GM21423 (cell line): ENCODE results near the gene INTS11.

Source experiments
- ATAC-seq: cut with Tn5 transposase; IDR thresholded peaks from one replicate; pipeline ENCODE4 v1.9.1; 2021; ENCODE audit warnings: mild to moderate bottlenecking, moderate library complexity; ENCODE audit not compliant: unreplicated experiment

The INTS11 gene

DNA sequence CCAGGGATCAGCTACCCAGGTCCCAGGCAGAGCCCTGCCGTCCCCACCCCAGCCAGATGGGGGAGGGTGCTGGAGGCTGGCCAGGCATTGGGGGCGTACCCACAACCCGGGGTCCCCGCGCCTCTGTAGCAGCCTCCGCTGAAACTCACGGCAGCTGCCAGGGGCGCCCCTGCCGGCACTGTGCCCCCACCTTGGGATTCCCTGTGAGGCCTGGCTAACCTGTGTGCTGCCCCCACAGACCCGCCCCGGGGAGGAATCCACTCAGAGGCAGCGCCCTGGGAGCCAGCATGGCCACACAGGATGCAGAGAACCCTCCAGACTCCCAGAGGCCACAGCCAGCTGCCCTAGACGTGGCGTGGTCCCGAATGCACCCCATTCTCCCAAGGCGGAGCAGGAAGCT lies 20.9 kb upstream of the INTS11 start:
- ATAC-seq, result no peak

DNA sequence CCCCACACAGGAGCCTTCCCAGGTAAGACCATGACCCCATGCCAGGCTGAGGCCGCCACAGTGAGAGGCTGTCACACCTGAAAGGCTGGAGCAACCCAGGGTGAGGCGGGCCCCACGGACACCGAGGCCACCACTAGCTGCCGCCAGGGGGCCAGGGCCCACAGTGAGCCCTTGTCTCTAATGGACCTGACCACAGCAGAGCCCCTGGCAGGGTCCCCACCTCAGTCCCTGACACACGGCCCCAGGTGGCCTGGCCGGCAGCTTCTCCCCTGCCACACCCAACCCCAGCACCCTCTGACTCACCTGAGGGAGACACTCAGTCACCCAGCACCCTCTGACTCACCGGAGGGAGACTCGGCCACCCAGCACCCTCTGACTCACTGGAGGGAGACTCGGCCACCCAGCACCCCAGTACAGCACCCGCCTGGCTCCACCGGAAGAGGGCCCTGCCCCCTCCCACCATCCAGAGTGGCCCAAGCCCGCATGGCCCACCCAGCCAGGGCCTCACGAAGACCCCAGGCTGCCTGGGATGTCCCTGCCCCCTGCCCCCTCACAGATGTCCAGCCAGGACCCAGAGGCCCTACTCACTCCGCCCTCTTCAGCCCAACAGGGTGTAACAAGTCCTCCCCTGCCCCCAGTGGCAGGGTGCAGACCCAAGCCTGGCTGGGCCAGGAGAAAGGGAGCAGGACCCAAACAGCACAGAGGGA lies 20.3 kb upstream of the INTS11 start:
- ATAC-seq, result no peak

DNA sequence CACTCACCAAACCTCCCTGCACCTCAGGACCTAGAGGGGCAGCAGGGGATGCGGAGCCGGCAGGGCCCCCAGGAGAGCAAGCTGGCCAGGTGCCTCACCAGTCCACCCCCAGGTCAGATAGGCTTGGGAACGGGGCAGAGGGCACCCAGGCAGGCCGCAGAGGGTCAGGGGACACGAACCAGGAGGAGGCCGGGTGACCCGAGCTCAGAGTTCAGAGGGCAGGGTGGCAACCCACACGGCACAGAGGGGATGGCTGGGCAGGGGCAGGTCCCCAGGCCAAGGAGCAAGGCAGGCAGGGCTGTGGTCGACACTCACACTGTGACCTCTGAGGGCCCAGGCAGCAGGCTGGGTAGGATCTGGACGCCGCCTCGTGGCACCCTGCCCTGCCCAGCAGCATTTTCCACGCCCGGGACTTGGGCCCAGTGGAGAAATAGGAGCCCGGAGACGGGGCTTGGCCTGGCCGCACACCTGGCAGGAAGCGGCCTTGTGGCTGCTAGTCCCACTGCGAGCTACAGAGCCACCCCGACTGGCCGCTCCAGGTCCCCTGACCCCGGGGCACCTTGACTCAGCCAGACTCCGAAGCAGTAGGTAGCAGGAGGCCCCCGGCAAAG lies 19.5 kb upstream of the INTS11 start:
- ATAC-seq, result no peak

- no peak for ATAC-seq
Observed at GRCh38 chr1:1342584-1343115, 18.2 kb upstream of the INTS11 start.

DNA sequence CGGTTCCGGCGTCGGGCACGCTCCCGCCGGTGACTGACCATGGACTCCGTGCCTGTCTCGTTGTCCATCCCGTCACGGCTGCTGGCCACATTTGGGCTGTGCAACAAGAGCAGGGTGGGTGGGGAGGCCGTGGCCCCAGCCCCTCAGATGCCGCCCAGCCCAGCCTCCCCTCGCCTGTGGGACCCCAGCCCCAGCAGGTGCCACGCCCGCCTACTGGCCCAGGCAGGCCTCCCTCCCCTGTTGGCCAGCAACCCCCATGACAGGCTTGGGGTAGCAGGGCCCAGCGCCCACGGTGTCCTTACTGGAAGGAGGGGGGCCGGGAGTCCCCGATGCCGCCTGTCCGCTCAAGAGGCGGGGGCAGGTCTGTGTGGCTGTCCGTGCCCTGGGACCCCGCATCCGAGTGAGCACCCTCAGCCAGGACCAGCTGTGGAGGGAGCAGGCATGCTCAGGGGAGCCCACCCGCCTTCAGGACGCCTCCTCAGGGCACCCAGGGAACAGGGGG lies 17.7 kb upstream of the INTS11 start:
- no peak for ATAC-seq

- ATAC-seq, result no peak
Observed at GRCh38 chr1:1341549-1342021, 17.1 kb upstream of the INTS11 start.

- no peak for ATAC-seq
Observed at GRCh38 chr1:1340791-1341548, 16.5 kb upstream of the INTS11 start.

DNA sequence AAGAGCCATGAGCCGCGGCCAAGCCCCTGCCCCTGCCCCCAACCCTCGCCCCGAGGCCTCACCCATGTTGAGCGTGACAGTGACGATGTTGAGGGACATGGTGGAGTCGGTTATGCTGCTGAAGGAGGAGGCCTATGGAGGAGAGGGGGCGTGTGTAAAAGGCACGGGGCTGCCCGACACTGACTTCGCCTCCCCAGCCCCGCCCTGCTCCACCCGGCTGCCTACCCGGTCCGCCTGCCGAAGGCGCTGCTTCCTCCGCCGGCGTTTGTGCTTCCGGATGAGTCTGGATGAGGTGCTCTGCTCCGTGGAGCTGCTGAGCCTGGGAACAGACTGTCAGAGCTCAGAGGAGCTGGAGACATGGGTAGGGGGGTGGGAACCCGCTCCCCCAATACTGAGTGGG lies 15.7 kb upstream of the INTS11 start:
- no peak for ATAC-seq

DNA sequence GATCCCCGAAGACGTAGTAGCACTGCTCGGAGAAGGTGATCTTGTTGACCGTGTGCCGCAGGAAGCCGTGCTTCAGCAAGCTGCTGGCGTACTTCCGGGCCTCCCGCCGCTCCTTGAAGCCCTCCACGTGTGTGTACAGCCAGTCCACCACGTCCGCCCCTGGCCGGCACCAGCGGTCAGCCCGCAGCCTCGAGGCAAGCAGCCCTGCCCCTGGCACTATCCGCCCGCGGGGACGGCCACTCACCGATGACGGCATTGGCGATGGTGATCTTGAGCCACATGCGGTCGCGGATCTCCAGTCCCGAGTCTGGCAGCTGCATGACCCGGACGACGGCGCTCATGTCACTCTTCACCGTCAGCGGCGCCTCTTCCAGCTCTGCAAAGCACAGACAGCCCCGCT lies 13.8 kb upstream of the INTS11 start:
- no peak for ATAC-seq

GRCh38 chr1:1337793-1338147 lies 13.3 kb upstream of the INTS11 start:
- ATAC-seq, result no peak

GRCh38 chr1:1336931-1337792 lies 12.7 kb upstream of the INTS11 start:
- no peak for ATAC-seq

GRCh38 chr1:1336446-1336845 lies 12.0 kb upstream of the INTS11 start:
- no peak for ATAC-seq

DNA sequence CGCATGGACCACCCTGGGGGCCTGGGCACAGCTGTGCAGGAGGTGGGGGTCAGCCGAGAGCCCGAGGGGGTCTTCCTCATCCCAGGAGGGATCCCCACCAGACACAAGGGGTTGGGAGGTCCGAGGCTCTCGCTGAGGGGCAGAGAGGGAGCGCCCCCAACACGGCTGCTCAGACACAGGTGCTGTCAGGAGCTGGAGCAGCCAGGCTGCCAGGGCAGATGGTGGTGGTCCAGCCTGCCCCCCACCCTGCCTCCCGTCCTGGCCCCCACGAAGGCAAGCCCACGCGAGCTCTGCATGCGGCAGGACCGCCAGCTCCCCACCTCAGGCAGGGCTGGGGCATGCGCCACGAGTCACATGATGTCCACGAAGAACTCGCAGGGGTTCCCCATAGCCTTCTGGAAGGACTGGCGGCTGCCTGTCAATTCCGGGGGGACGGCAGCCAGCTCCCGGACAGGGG lies 11.4 kb upstream of the INTS11 start:
- ATAC-seq, result no peak

- no peak for ATAC-seq
Observed at GRCh38 chr1:1335283-1335682, 10.8 kb upstream of the INTS11 start.

DNA sequence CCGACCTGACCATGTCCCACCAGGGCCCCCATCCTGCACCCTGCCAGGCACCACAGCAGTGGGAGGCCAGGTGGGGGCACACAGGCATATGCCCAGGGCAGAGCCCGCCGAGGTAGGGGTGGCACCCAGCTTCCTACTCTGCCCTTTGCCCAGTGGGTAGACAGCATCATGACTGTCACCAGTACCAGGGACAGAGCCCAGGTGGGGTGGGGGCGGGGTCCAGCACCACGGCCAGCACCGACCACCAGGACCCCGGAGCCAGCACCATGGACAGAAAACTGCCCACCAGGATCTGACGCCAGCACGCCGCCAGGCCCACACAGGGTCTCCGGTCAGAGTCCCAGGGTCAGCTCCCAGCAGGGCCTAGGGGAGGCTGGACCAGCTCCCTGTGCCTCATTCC lies 10.4 kb upstream of the INTS11 start:
- ATAC-seq, result no peak

- ATAC-seq, result no peak
Observed at GRCh38 chr1:1333551-1334241, 9.2 kb upstream of the INTS11 start.

GRCh38 chr1:1332774-1333480 lies 8.5 kb upstream of the INTS11 start:
- ATAC-seq, result no peak

DNA sequence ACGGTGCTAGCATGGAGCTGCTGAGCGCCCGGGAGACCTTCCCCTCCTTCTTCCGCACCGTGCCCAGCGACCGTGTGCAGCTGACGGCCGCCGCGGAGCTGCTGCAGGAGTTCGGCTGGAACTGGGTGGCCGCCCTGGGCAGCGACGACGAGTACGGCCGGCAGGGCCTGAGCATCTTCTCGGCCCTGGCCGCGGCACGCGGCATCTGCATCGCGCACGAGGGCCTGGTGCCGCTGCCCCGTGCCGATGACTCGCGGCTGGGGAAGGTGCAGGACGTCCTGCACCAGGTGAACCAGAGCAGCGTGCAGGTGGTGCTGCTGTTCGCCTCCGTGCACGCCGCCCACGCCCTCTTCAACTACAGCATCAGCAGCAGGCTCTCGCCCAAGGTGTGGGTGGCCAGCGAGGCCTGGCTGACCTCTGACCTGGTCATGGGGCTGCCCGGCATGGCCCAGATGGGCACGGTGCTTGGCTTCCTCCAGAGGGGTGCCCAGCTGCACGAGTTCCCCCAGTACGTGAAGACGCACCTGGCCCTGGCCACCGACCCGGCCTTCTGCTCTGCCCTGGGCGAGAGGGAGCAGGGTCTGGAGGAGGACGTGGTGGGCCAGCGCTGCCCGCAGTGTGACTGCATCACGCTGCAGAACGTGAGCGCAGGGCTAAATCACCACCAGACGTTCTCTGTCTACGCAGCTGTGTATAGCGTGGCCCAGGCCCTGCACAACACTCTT lies 7.7 kb upstream of the INTS11 start:
- ATAC-seq, result no peak
